HCT116 (cell line): ENCODE measurements around the gene TMEM143. TPM values are rescaled to one million over a fixed set of nuclear protein-coding genes. Genes with fewer than 3 reads are reported as not detected.

Experiments
- ATAC-seq: fragments of 200-7000 bp; cut with Tn5 transposase; 2 replicates; pipeline ENCODE4 v1.9.1; 2020; ENCODE audit warnings: mild to moderate bottlenecking, moderate library complexity
- Bru-seq: library from RNA; stranded (reverse); fragments of 400-500 nt; gene quantifications from one replicate; lab custom pipeline; 2021; lab: Mats Ljungman, UMichigan
- BruChase-seq, 2 experiments: library from RNA; stranded (reverse); fragments of 400-500 nt; gene quantifications; one replicate each; lab custom pipeline; 2021; lab: Mats Ljungman, UMichigan
- BruUV-seq: library from RNA; stranded (reverse); fragments of 400-500 nt; replicated peaks from 2 replicates; lab custom pipeline; 2021; lab: Mats Ljungman, UMichigan
- CTCF ChIA-PET: fragments of 300-600 bp; sonication (Branson Sonifier 250); formaldehyde crosslinking; loops from one replicate; lab custom pipeline; 2021; ENCODE audit warnings: antibody characterized with exemption; lab: Charles Lee
- POLR2A ChIA-PET: fragments of 300-600, 350-600 bp; sonication (Branson Sonifier 250); formaldehyde crosslinking; loops from one replicate; lab custom pipeline; 2021; ENCODE audit warnings: antibody characterized with exemption; lab: Charles Lee
- RAD21 ChIA-PET, 2 experiments: fragments of 300-600 bp; sonication (Branson Sonifier 250); formaldehyde crosslinking; loops; one replicate each; lab custom pipeline; 2023; ENCODE audit warnings: low total read pairs in 2 of 2; ENCODE audit not compliant: uncharacterized antibody in 2 of 2, unreplicated experiment in 2 of 2, low non-redundant PET in 1 of 2; lab: Charles Lee
- DNase-seq: peaks from one replicate; pipeline ENCODE4 v3.0.0-alpha.2; 2010; ENCODE audit warnings: low read depth, low spot score
- H2AFZ ChIP-seq: fragments of 200-600 bp; shearing (Covaris generic), sonication (generic); 2 replicates; pipeline ENCODE4 v1.6.1; 2017; ENCODE audit warnings: low read depth, mixed run types, mixed read lengths, antibody characterized with exemption, low read length; ENCODE audit not compliant: poor library complexity, severe bottlenecking
- H3K27ac ChIP-seq: 2 replicates; pipeline ENCODE4 v1.5.1; 2012; ENCODE audit warnings: low read depth, low read length
- H3K27me3 ChIP-seq: fragments of 200-600 bp; sonication (generic); 2 replicates; pipeline ENCODE4 v1.6.1; 2016; ENCODE audit warnings: mixed run types, low read length, mixed read lengths; ENCODE audit not compliant: insufficient read depth
- H3K36me3 ChIP-seq, 2 experiments: fragments of 200-500 bp in 1 of 2; fragments of 200-600 bp in 1 of 2; sonication (Bioruptor generic) in 1 of 2; sonication (generic) in 1 of 2; 2 replicates each; pipeline versions ENCODE4 v1.5.1 to v1.6.1; 2014 to 2016; ENCODE audit warnings: low read length in 2 of 2, inconsistent platforms in 1 of 2, mixed read lengths in 1 of 2, mixed run types in 1 of 2; ENCODE audit not compliant: insufficient read depth in 2 of 2, control insufficient read depth in 1 of 2
- H3K4me1 ChIP-seq, 2 experiments: fragments of 200-600 bp in 1 of 2; sonication (generic) in 1 of 2; 2 replicates each; pipeline versions ENCODE4 v1.5.1 to v1.6.1; 2012 to 2017; ENCODE audit warnings: low read length in 2 of 2, inconsistent platforms in 1 of 2, mild to moderate bottlenecking in 1 of 2, mixed read lengths in 1 of 2, mixed run types in 1 of 2, moderate library complexity in 1 of 2; ENCODE audit not compliant: insufficient read depth in 2 of 2, control insufficient read depth in 1 of 2
- H3K4me2 ChIP-seq: fragments of 200-600 bp; sonication (generic); 2 replicates; pipeline ENCODE4 v1.6.1; 2017; ENCODE audit warnings: mixed run types, low read length, mixed read lengths
- H3K4me3 ChIP-seq, 2 experiments: fragments of 200-600 bp in 1 of 2; sonication (generic) in 1 of 2; replicated peaks in 1 of 2; 2 replicates each; pipeline ENCODE4 v1.5.1; 2011 to 2016; ENCODE audit warnings: low read length in 2 of 2, control low read depth in 1 of 2, low read depth in 1 of 2, mild to moderate bottlenecking in 1 of 2, mixed read lengths in 1 of 2, mixed run types in 1 of 2
- H3K79me2 ChIP-seq: fragments of 200-600 bp; sonication (generic); 2 replicates; pipeline ENCODE4 v1.6.1; 2017; ENCODE audit warnings: mild to moderate bottlenecking, mixed run types, low read length, moderate library complexity, mixed read lengths; ENCODE audit not compliant: insufficient read depth
- H3K9ac ChIP-seq: fragments of 200-600 bp; sonication (generic); 2 replicates; pipeline ENCODE4 v1.6.1; 2016; ENCODE audit warnings: low read length, mixed read lengths
- H3K9me2 ChIP-seq: fragments of 200-600 bp; sonication (generic), shearing (Covaris generic); 2 replicates; pipeline ENCODE4 v1.6.1; 2017; ENCODE audit warnings: mixed run types, mild to moderate bottlenecking, moderate library complexity; ENCODE audit not compliant: insufficient read depth
- H3K9me3 ChIP-seq, 2 experiments: fragments of 200-500 bp in 1 of 2; fragments of 200-600 bp in 1 of 2; sonication (Bioruptor generic) in 1 of 2; sonication (generic) in 1 of 2; 2 replicates each; pipeline ENCODE4 v1.6.1; 2014 to 2017; ENCODE audit warnings: low read length in 2 of 2, mixed read lengths in 2 of 2, inconsistent platforms in 1 of 2, low read depth in 1 of 2, mild to moderate bottlenecking in 1 of 2, mixed run types in 1 of 2, moderate library complexity in 1 of 2; ENCODE audit not compliant: control insufficient read depth in 1 of 2, insufficient read depth in 1 of 2
- H4K20me1 ChIP-seq: fragments of 200-600 bp; sonication (generic), shearing (Covaris generic); 2 replicates; pipeline ENCODE4 v1.6.1; 2017; ENCODE audit warnings: mixed run types, mild to moderate bottlenecking, moderate library complexity; ENCODE audit not compliant: insufficient read depth
- EGR1 ChIP-seq: IDR thresholded peaks from 2 replicates; pipeline ENCODE4 v1.6.1; 2012; ENCODE audit warnings: low read depth
- FOSL1 ChIP-seq: IDR thresholded peaks from 2 replicates; pipeline ENCODE4 v1.6.1; 2012; ENCODE audit warnings: low read depth
- POLR2A ChIP-seq: IDR thresholded peaks from 2 replicates; pipeline ENCODE4 v1.7.0; 2011; ENCODE audit warnings: borderline replicate concordance; ENCODE audit not compliant: insufficient read depth, insufficient read length; ENCODE audit errors: extremely low read depth
- POLR2AphosphoS5 ChIP-seq: IDR thresholded peaks from 2 replicates; pipeline ENCODE4 v1.6.1; 2011; ENCODE audit warnings: mild to moderate bottlenecking, low read depth, low read length, moderate library complexity
- SP1 ChIP-seq: IDR thresholded peaks from 2 replicates; pipeline ENCODE4 v1.6.1; 2012; ENCODE audit warnings: low read depth
- TCF7L2 ChIP-seq: IDR thresholded peaks from 2 replicates; pipeline ENCODE4 v1.7.0; 2011; ENCODE audit warnings: borderline replicate concordance, inconsistent platforms; ENCODE audit not compliant: insufficient read depth, insufficient read length; ENCODE audit errors: extremely low read depth
- YY1 ChIP-seq: IDR thresholded peaks from 2 replicates; pipeline ENCODE4 v1.6.1; 2011; ENCODE audit warnings: low read length, low read depth, moderate library complexity, mild to moderate bottlenecking; ENCODE audit not compliant: insufficient replicate concordance; ENCODE audit errors: extremely low read depth
- intact Hi-C: fragments of 100-400 bp; cut with micrococcal nuclease; formaldehyde crosslinking; loops from 2 replicates; pipeline ENCODE4 v1.10.0; 2022
- long read RNA-seq: library from polyadenylated mRNA; unstranded; transcript quantifications from one replicate; pipeline ENCODE4 v2.0.0, GENCODE V29; 2021; ENCODE audit not compliant: unreplicated experiment
- polyA plus RNA-seq: library from polyadenylated mRNA; unstranded; fragments of >200 nt; gene quantifications from 2 replicates; pipeline ENCODE4 v1.2.1, GENCODE V29; 2012; ENCODE audit warnings: missing spikeins
- total RNA-seq: library from RNA; stranded (reverse); gene quantifications from one replicate; pipeline ENCODE4 v1.2.1, GENCODE V29; 2021; ENCODE audit not compliant: unreplicated experiment
- TF ChIP-seq, protein P1 (sequence below): IDR thresholded peaks from 2 replicates; pipeline ENCODE4 v1.6.1; 2012; ENCODE audit warnings: low read depth
- TF ChIP-seq, protein P2 (sequence below): IDR thresholded peaks from 2 replicates; pipeline ENCODE4 v1.6.1; 2012

TMEM143 gene
- 13.2 TPM for total RNA-seq
- polyA plus RNA-seq = 10.1 and 10.6 TPM in 2 replicates
- Bru-seq, nascent RNA = percentile 39 among the genes with signal in this experiment
- BruChase-seq, experiment 1, labeled RNA remaining after a 6-hour chase = percentile 40 among the genes with signal in this experiment
- BruChase-seq, experiment 2, labeled RNA remaining after a 2-hour chase = percentile 42 among the genes with signal in this experiment
- long read RNA-seq, partial matches to known transcripts = 2 of 20 reads
- long read RNA-seq, other reads (novel, unspliced or antisense) = 11 of 20 reads

DNA sequence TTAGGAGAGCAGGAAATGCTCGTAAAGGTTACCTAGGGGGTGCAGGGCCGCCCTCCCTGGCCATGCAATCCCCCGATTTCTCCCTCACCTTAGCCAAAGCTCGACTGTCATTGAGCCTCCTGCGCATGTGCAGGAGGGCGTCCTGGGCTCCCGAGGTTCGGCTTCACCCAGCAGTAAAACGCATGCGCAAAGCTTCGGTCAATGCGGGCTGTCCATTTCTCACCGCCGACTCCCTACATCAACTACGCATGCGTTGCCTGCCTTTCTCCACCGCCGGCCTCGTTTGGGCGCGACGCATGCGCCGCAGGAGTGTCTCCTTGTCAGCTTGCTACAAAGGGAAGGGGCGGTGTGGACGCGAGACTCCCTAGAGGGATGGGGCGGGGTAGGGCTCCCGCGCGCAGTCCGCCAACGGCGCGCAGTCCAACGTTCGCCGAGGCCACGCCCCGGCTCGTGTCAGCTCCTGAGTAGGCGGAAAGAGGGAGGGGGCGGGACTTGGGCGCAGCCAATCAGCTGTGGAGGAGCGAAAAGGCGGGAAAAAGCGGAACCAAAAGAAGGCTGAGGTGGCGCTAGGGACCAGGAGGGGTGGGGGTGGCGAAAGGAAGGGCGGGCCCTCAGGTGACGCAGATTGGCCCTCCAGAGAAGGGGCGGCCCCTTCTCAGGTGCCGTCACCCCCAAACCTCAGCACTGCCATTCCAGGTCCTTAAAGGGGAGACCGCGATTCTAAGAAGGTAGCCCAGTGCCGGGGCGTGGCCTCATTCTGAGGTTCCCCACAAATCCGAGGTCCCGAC is at the start of gene TMEM143, which contains the start of gene SYNGR4:
TMEM143 (minus strand) TSS at position 131 of the 788 bp plus-strand sequence; CDS start at position 111, 20 bp downstream.
SYNGR4 (plus strand) TSS at position 558 of the 788 bp plus-strand sequence. CDS start 1,476 bp downstream, outside the sequence.
- Histone ChIP-seq H3K79me2 (no peaks in the 10 kb centered on the region), H3K9me3 (no peaks in the 10 kb centered on the region), H3K27me3 (no peaks in the 10 kb centered on the region), H3K4me3 (peak within 1 kb of the TSS; percentile 62 to 69), H3K9ac (peak within 1 kb of the TSS; percentile 83), H3K9me2 (no peaks in the 10 kb centered on the region), H3K36me3 (no peaks in the 10 kb centered on the region), H2AFZ (peak within 1 kb of the TSS; percentile 84), H3K4me2 (peak within 1 kb of the TSS; percentile 92), H4K20me1 (no peaks in the 10 kb centered on the region), H3K27ac (peak within 1 kb of the TSS; percentile 86), H3K4me1 (peaks cover 5 to 24% of the 10 kb centered on the region in 2 experiments)
- ChIA-PET RAD21 (interaction anchor here (0.8 to 1.1 kb wide), 4 partner anchors 10 to 124 kb away, joined by 3 to 7 read pairs (median 4); partner anchors contain the start of gene KDELR1 (in 1 of the 2)), POLR2A (interaction anchor here (0.6 to 2.4 kb wide), 13 partner anchors 10 to 1089 kb away, joined by 3 to 30 read pairs (median 4); partner anchors contain the start of genes ALDH16A1, EMP3, KDELR1 and RPL18), CTCF (interaction anchor here (0.6 to 2.5 kb wide), 12 partner anchors 9 to 225 kb away, joined by 3 to 24 read pairs (median 5); partner anchors contain the start of genes GRIN2D and KDELR1)
- TF ChIP-seq, protein P1, sequence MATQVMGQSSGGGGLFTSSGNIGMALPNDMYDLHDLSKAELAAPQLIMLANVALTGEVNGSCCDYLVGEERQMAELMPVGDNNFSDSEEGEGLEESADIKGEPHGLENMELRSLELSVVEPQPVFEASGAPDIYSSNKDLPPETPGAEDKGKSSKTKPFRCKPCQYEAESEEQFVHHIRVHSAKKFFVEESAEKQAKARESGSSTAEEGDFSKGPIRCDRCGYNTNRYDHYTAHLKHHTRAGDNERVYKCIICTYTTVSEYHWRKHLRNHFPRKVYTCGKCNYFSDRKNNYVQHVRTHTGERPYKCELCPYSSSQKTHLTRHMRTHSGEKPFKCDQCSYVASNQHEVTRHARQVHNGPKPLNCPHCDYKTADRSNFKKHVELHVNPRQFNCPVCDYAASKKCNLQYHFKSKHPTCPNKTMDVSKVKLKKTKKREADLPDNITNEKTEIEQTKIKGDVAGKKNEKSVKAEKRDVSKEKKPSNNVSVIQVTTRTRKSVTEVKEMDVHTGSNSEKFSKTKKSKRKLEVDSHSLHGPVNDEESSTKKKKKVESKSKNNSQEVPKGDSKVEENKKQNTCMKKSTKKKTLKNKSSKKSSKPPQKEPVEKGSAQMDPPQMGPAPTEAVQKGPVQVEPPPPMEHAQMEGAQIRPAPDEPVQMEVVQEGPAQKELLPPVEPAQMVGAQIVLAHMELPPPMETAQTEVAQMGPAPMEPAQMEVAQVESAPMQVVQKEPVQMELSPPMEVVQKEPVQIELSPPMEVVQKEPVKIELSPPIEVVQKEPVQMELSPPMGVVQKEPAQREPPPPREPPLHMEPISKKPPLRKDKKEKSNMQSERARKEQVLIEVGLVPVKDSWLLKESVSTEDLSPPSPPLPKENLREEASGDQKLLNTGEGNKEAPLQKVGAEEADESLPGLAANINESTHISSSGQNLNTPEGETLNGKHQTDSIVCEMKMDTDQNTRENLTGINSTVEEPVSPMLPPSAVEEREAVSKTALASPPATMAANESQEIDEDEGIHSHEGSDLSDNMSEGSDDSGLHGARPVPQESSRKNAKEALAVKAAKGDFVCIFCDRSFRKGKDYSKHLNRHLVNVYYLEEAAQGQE = no peak
- TF ChIP-seq YY1 (no peak), TCF7L2 (peak; percentile 65), POLR2A (peak; percentile 36), POLR2AphosphoS5 (peak; percentile 57; the same call in 1 of the 2 replicates), SP1 (peak; percentile 93), EGR1 (peak; percentile 89), FOSL1 (no peak)
- TF ChIP-seq, protein P2, sequence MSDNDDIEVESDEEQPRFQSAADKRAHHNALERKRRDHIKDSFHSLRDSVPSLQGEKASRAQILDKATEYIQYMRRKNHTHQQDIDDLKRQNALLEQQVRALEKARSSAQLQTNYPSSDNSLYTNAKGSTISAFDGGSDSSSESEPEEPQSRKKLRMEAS = peak; percentile 98
- BruUV-seq = no TSS peak
- DNase-seq = peak; percentile 99
- intact Hi-C loops = loop anchor here (5.0 kb wide), 1 partner anchor 33 kb away; no protein-coding TSS in a partner anchor
- peak; percentile 84 for ATAC-seq
